K562 (cell line): ENCODE results near the gene CHST12. TPM values are rescaled to one million over a fixed set of nuclear protein-coding genes. Genes with fewer than 3 reads are reported as not detected.
A peak's percentile ranks its signal among the peaks of the same experiment; 100 is the strongest.

ENCODE experiments used
- AFF1 ChIP-seq, 2 experiments: fragments of 450-650 bp; IDR thresholded peaks; 2 replicates each; pipeline ENCODE4 v1.6.1; 2018; ENCODE audit warnings: mild to moderate bottlenecking in 2 of 2, low read depth in 1 of 2; ENCODE audit not compliant: partially characterized antibody in 2 of 2
- BACH1 ChIP-seq: fragments of 200-800 bp; sonication (Bioruptor generic); IDR thresholded peaks from 2 replicates; pipeline ENCODE4 v1.6.1; 2016; ENCODE audit warnings: missing genetic modification characterization, missing compliant biosample characterization
- BCOR ChIP-seq: fragments of 450-650 bp; IDR thresholded peaks from 2 replicates; pipeline ENCODE4 v1.6.1; 2016
- CBFA2T3 ChIP-seq: fragments of 450-650 bp; IDR thresholded peaks from 2 replicates; pipeline ENCODE4 v1.6.1; 2017
- DPF2 ChIP-seq: fragments of 450-650 bp; IDR thresholded peaks from 2 replicates; pipeline ENCODE4 v1.6.1; 2016
- EP400 ChIP-seq: fragments of 450-650 bp; IDR thresholded peaks from 2 replicates; pipeline ENCODE4 v1.6.1; 2017; ENCODE audit warnings: antibody characterized with exemption, mild to moderate bottlenecking, moderate library complexity
- ETS1 ChIP-seq: conservative IDR thresholded peaks from 2 replicates; pipeline ENCODE4 v1.6.1; 2011; ENCODE audit warnings: low read depth, mild to moderate bottlenecking, low read length; ENCODE audit not compliant: control insufficient read depth
- GATAD2B ChIP-seq: fragments of 450-650 bp; IDR thresholded peaks from 2 replicates; pipeline ENCODE4 v1.6.1; 2017; ENCODE audit warnings: mild to moderate bottlenecking, borderline replicate concordance
- KLF16 ChIP-seq: IDR thresholded peaks from 2 replicates; pipeline ENCODE4 v1.6.1; 2016; ENCODE audit warnings: antibody characterized with exemption
- MYC ChIP-seq, 2 experiments: fragments of 250-450 bp in 1 of 2; sonication (Bioruptor Pico) in 1 of 2; IDR thresholded peaks; 2 replicates each; pipeline versions ENCODE4 v1.5.1 to v1.6.1; 2012 to 2021; ENCODE audit warnings: low read depth in 2 of 2, borderline replicate concordance in 1 of 2, improper control_type of control experiment in 1 of 2, low read length in 1 of 2, mild to moderate bottlenecking in 1 of 2, moderate library complexity in 1 of 2
- NFYB ChIP-seq: IDR thresholded peaks from 2 replicates; pipeline ENCODE4 v1.6.1; 2011; ENCODE audit warnings: mild to moderate bottlenecking, moderate library complexity; ENCODE audit not compliant: insufficient read length; ENCODE audit errors: extremely low read depth
- POLR2G ChIP-seq: fragments of 200-400 bp; formaldehyde crosslinking; IDR thresholded peaks from 2 replicates; pipeline ENCODE4 v1.6.1; 2017; ENCODE audit warnings: low read depth, mild to moderate bottlenecking, antibody characterized with exemption, low read length, moderate library complexity
- PRPF4 ChIP-seq: fragments of 200-400 bp; formaldehyde crosslinking; IDR thresholded peaks from one replicate; pipeline ENCODE4 v1.6.1; 2017; ENCODE audit warnings: low read length, low read depth, mild to moderate bottlenecking; ENCODE audit not compliant: insufficient read depth, poor library complexity, severe bottlenecking
- PTBP1 ChIP-seq: fragments of 200-400 bp; formaldehyde crosslinking; IDR thresholded peaks from 2 replicates; pipeline ENCODE4 v1.6.1; 2017; ENCODE audit warnings: low read depth, low read length
- RAD51 ChIP-seq: fragments of 450-650 bp; IDR thresholded peaks from 2 replicates; pipeline ENCODE4 v1.7.1; 2016; ENCODE audit warnings: low read depth, mild to moderate bottlenecking, borderline replicate concordance
- RBM25 ChIP-seq: fragments of 200-400 bp; formaldehyde crosslinking; IDR thresholded peaks from 2 replicates; pipeline ENCODE4 v1.6.1; 2018; ENCODE audit warnings: low read length, low read depth, moderate library complexity; ENCODE audit not compliant: severe bottlenecking
- TAF7 ChIP-seq: fragments of 450-650 bp; IDR thresholded peaks from 2 replicates; pipeline ENCODE4 v1.6.1; 2016; ENCODE audit warnings: missing genetic modification characterization, missing compliant biosample characterization
- TRIM24 ChIP-seq, 2 experiments: fragments of 450-650 bp; IDR thresholded peaks; 2 replicates each; pipeline ENCODE4 v1.6.1; 2016
- ZKSCAN1 ChIP-seq: fragments of 150-350 bp; IDR thresholded peaks from 2 replicates; pipeline ENCODE4 v1.6.1; 2016; ENCODE audit warnings: low read depth, low read length
- ZNF449 ChIP-seq: fragments of 250-450 bp; sonication (Bioruptor Pico); IDR thresholded peaks from 2 replicates; pipeline ENCODE4 v1.8.0; 2022; ENCODE audit warnings: moderate library complexity, mild to moderate bottlenecking, inconsistent platforms
- ZNF57 ChIP-seq: fragments of 450-650 bp; formaldehyde crosslinking; IDR thresholded peaks from 2 replicates; pipeline ENCODE4 v1.4.0; 2020; ENCODE audit warnings: mild to moderate bottlenecking, moderate library complexity
- ZNF584 ChIP-seq: fragments of 200-800 bp; sonication (Bioruptor generic); IDR thresholded peaks from 2 replicates; pipeline ENCODE4 v1.6.1; 2016; ENCODE audit warnings: low read depth, mild to moderate bottlenecking, missing genetic modification characterization, missing compliant biosample characterization
- polyA plus RNA-seq, 8 experiments: library from polyadenylated mRNA; depleted of rRNA in 4 of 8; stranded (reverse) in 5 of 8; unstranded in 3 of 8; fragments of >200 nt; fragmentation: Nextera tagmentation in 2 of 8; fragmentation: Illumina TruSeq in 1 of 8; extraction: Ambion mirVana in 2 of 8; extraction: Trizol in 1 of 8; gene quantifications; 2 replicates each; pipeline versions ENCODE4 v1.2.1 to v1.2.3, GENCODE V29; 2011 to 2014; ENCODE audit warnings: inconsistent platforms in 1 of 8, missing spikeins in 1 of 8
- total RNA-seq, 7 experiments: library from RNA; depleted of rRNA in 6 of 7; stranded (reverse); fragments of >200 nt in 6 of 7; fragmentation: Illumina TruSeq in 2 of 7; extraction: Trizol in 2 of 7; gene quantifications; 2 replicates each; pipeline versions ENCODE4 v1.2.1 to v1.2.3, GENCODE V29; 2011 to 2021; ENCODE audit warnings: low replicate concordance in 1 of 7

The CHST12 gene
- total and polyA plus RNA-seq, 9 of the 15 experiments (the other 6 are each of a cell fraction or from before 2014, with no cell fraction given), result 0.18 to 19.8 (median 3.6) TPM

GRCh38 chr7:2403014-2403717, at the start of gene CHST12 (continued):
- peak; percentile 98 for TF ChIP-seq RBM25
- peak; percentile 8 for TF ChIP-seq NFYB
- no peak for TF ChIP-seq ETS1
- peak; percentile 90; the same call in 1 of the 2 replicates for TF ChIP-seq PTBP1
- TF ChIP-seq ZNF57, result no peak
- peak; percentile 82 for TF ChIP-seq GATAD2B
- TF ChIP-seq KLF16, result no peak
- TF ChIP-seq ZNF584 (CRISPR knock-in tag), result no peak
- TF ChIP-seq EP400, result 0 out of 2 replicates have a peak, but pooled peaks have one; percentile 70
- peak; percentile 100 for TF ChIP-seq BCOR
- TF ChIP-seq MYC (IDR thresholded peaks at IDR 0.05; ENCODE audit: low read depth, low read length), result peak; percentile 83
- 0 out of 2 replicates have a peak, but pooled peaks have one; percentile 46 for TF ChIP-seq MYC (CRISPR knock-in tag; IDR thresholded peaks at IDR 0.05; ENCODE audit: borderline replicate concordance, low read depth)
- TF ChIP-seq TRIM24 (IDR thresholded peaks at IDR 0.05), result 0 out of 4 replicates have a peak, but pooled peaks of 1 of the 2 experiments have one; percentile 54
- no peak for TF ChIP-seq ZNF449 (CRISPR knock-in tag)
- no peak for TF ChIP-seq BACH1
- peak; percentile 22; the same call in 1 of the 2 replicates for TF ChIP-seq ZKSCAN1
- peak; percentile 45; the same call in 1 of the 2 replicates for TF ChIP-seq TAF7 (tag)
- TF ChIP-seq DPF2, result peak; percentile 67; the same call in 1 of the 2 replicates
- 0 out of 2 replicates have a peak, but pooled peaks have one; percentile 16 for TF ChIP-seq RAD51
- TF ChIP-seq AFF1 (IDR thresholded peaks at IDR 0.05; ENCODE audit: low read depth in 1 of 2, partially characterized antibody in 2 of 2), result peak in 1 of 2 experiments; percentile 71
- no peak for TF ChIP-seq PRPF4
- TF ChIP-seq POLR2G, result peak; percentile 75
- TF ChIP-seq CBFA2T3, result no peak
